Skin epidermis (tissue), 12 donors: ENCODE results near the gene TNFAIP8L3.

Experiments used
- H3K27ac ChIP-seq, 21 experiments: fragments of 200-600 bp; sonication (generic) in 11 of 21; one replicate each; pipeline ENCODE4 v1.5.0; 2020; ENCODE audit warnings: mild to moderate bottlenecking in 3 of 21, inconsistent platforms in 2 of 21, moderate library complexity in 2 of 21
- H3K4me3 ChIP-seq, 7 experiments: fragments of 200-600 bp; sonication (generic) in 2 of 7; one replicate each; pipeline ENCODE4 v1.5.0; 2020; ENCODE audit warnings: inconsistent platforms in 2 of 7, mild to moderate bottlenecking in 2 of 7, moderate library complexity in 1 of 7

The TNFAIP8L3 gene

DNA sequence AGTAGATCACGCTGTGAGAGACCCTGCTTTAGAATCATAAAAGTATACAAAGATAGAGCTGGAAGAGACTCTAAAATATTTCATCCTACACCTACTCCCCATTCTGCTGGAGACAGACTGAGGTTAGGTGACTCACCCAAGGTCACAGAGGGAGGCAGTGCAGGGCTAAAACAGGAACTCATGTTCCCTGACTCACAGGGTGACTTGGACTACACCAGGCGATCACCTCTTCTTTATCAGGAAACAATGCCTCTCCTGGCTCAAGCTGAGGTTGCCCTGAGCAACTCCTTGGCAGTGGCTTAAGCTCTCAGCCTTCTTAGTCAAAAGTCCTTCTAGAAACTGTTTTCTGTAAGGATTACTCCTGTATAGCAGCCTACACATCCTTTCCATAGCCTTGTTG, 26.4 kb upstream of the TNFAIP8L3 start:
- Histone ChIP-seq H3K27ac (no peak overlapping the region), H3K4me3 (no peak overlapping the region)

DNA sequence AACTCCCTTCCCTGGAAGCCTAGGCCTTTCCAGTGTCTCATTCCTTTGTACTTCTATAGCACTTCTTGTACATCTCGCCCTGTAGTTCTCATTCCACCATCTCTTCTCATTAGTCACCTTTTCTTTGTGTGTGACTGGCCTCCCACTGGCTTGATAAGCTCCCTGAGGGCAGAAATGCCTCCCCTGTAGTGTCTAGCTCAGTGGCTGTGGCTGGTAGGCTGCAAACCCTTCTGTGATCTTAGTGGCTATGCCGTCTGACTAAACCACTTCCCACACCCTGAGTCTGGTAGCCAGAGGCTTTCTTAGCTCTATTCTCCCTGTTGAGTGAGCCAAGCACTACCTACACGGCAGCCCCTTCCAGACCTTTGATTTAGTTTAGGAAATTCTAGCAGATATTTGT, 24.4 kb upstream of the TNFAIP8L3 start:
- no peak overlapping the region for H3K4me3 ChIP-seq
- H3K27ac ChIP-seq: peak overlapping the region in 1 of 21 experiments; percentile 9

DNA sequence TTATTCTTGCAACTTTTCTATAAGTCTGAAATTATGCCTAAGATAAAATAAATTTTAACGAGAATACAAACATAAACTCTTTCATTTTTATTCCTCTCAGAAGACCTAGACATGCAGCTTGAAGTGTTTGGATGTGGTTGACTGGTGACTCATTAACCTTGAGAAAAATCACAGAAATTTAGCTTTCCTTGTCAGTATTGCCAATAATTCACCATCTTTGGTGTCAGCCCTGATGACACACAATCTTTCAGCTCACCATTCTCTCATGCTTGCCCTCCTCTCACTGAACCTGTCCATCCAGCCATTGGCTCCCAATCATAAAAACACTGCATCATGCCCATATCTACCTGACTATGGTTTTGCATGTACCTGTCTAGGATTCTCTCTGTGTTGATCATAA, 22.6 kb upstream of the TNFAIP8L3 start:
- no peak overlapping the region for H3K4me3 ChIP-seq
- H3K27ac ChIP-seq: no peak overlapping the region

DNA sequence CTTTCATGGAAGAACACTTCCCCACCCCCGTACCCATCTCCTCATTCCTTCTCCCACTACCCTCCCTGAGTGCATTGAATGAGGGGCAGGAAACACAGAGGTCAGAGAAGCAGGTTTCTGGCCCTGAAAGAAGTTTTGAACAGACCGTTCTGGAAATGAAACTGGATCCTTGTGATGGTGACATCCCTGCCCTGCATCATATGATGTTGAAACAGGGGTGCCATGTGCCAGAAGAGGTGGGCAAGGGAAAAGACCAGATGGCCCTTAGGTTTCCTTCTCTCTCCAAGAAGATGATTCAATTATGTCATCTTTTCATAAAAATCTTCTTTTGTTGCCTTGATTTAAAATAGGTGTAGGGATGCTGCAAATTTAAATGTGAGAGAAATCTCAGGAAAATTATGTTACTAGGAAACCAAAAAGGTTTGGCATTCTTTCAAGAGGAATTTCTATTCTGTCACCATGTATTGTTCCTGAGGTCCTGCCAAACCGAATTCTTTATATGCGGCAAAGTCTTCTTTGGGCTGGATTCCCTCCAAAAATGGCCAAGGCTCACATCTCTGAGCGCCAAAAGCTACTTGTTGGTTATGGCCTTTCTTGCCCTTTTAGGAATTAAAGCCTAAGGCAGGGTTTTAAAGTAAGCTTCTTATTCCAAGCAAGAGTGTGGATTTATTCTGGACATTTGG, 19.9 kb upstream of the TNFAIP8L3 start:
- Histone ChIP-seq H3K27ac (no peak overlapping the region), H3K4me3 (no peak overlapping the region)

DNA sequence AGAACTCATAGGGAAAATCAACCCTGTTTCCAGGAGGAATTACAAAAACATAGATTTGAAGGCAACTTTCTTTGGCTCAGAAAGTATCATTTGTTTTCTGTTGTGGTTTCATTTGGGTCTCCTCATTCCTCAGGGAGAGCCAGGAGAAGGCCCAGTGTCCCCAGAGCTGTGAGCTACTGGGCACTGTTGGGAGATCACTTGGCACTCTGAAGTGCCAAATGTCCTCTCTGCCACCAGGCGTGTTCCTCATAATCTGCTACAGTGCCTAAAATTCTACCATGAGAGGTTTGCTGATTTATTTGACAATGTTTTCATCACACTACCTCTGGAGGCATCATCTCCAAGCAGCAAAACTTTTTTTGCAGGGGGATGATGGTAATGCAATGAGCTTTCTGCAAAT, 17.4 kb upstream of the TNFAIP8L3 start:
- Histone ChIP-seq H3K4me3 (no peak overlapping the region), H3K27ac (no peak overlapping the region)

DNA sequence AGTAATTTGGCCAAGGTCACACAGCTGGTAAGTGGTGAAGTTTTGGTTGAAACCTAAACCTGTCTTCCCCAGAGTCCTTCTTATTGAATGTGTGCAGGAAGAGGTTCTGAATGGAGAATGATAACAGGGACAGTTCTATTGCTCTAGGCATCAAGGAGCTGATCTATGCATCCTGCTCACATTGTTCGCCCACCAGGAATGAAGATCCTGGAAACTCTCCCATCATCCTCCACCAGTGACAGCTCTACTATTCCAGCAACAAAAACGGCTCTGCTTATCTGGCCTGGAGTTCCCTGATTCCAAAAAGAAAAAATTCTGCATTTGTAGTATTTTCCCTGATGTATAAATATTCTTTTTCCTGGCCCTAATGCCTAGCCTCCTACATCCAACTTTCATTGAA, 16.4 kb upstream of the TNFAIP8L3 start:
- Histone ChIP-seq H3K27ac (no peak overlapping the region), H3K4me3 (no peak overlapping the region)

DNA sequence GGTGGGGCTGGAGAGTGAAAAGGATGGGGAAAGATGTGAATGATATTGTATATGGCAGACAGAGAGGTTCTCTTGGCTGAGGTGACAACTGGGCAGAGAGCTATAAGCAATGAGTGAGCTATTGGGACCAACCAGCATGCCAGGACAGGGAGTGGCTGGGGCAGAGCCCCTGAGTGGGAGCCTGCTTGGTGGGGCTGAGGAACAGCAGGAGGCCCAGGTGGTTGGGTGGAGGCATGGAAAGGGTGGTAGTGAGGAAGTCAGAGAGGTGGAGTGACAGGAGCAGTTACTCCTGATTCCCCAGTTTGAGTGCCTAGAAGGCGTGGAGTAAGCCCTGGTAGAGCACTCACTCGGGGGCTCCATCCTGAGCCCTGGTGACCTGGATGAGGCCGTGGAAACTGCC, 15.5 kb upstream of the TNFAIP8L3 start:
- Histone ChIP-seq H3K27ac (peak overlapping the region in 2 of 21 experiments; percentile 39 to 54), H3K4me3 (no peak overlapping the region)

DNA sequence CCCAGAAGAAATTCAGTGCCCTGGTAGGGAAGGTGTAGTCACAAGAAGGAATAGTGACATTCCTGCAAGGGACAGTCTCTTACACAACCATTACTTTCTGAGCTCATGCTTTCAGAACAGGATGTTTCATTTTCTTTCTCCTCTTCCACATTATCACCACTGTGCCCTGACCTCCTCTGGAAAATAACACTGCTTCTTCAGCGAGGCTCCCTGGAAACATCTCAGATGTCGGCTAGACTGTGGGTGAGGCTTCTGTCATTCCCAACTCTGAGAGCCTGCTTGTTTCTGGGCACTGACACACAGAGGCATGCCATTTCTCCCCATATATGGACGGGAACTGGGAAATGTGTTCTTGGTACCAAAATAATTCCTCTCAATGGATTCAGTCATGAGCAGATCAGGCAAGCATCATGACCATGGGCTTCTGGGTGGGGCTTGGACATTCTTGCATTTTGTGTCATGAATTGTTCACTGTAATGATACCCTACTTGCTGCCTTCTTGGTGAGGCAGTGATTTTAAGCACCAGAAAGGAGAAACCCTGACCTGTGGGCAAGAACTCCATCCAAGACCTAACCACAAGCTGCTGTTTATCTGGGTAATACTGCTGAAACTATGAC, 14.3 kb upstream of the TNFAIP8L3 start:
- Histone ChIP-seq H3K27ac (peak overlapping the region in 4 of 21 experiments; percentile 29 to 54 (median 36)), H3K4me3 (no peak overlapping the region)

DNA sequence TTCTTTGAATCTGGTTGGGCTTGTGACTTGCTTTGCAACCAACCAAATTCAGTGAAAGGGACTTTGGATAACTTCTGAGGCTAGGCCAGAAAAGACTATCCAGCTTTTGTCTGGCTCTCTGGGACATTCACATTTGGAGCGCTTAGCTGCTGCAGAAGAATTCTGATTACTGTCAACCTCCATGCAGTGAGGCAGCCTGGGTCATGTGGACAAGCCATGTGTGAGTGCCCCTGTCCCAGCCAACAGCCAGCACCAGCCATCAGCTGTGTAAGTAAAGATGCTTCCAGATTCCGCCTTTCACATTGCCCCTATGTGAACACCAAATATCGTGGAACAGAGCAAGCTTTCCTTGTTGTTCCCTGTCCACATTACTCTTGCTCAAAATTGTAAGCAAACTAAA, 12.9 kb upstream of the TNFAIP8L3 start:
- no peak overlapping the region for H3K4me3 ChIP-seq
- H3K27ac ChIP-seq: no peak overlapping the region

DNA sequence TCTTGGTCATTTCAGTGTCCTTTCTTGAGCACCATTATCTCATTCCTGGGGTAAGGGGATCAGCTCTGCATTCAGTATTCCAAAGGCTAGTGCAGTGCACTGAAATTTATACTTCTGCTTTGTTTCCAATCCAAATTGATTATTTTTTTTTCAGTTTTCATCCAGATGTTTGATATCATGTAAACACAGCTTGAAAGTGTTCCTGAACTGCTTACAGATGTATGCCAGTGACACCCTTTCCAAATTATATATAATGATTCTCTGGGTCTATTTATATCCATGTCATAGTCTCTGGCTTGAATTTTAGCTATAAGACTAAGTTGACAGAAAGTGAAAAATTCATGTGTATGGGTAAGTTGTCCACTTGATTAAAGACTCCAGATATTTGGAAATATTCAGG, 11.8 kb upstream of the TNFAIP8L3 start:
- H3K27ac ChIP-seq: no peak overlapping the region
- H3K4me3 ChIP-seq: no peak overlapping the region

DNA sequence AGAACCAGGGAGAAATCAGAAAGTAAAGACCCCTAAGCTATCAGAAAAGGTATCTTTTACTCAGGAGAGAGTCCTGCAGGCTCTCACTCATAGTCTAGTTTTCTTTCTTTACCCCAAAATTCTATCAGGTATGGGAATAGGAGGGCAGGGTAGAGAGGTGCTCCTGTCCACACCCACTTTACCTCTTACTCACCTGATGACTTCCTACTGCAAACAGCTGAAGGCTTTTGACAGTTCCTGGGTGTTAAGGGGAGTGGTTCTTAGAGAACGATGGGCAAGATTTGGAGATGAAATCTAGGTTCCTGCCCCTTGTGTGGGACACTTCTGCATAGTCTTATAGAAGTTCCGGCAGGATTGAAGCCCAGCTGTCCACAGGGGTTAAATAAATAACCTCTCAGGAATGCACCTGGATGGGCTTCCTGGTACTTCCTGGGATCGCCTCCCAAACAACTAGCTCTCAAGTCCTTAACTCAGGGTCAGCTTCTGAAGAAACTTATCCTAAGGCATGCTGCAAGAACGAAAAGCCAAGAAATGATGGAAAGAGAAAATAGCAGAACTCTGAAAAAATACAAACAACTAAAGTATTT, 10.8 kb upstream of the TNFAIP8L3 start:
- Histone ChIP-seq H3K4me3 (no peak overlapping the region), H3K27ac (no peak overlapping the region)

DNA sequence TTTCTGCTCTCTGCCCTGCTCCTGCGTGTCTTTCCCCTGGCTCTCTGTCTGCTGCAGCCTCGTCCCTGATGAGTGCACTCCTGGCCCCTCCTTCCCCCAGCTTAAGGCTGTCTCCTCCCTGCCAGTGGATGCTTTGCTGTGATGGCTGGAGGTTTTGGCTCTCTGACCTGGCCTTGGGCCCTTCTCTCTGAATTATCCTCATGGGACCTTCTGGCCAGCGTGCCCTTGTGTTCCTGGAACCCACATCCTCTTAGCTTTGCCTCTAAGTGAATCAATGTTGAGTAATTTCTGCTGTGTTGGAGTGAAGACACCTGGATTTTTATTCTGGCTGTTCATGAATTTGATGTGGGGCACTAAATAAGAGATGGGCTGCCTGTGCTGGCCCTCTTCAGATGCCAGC, 9.8 kb upstream of the TNFAIP8L3 start:
- no peak overlapping the region for H3K27ac ChIP-seq
- no peak overlapping the region for H3K4me3 ChIP-seq

DNA sequence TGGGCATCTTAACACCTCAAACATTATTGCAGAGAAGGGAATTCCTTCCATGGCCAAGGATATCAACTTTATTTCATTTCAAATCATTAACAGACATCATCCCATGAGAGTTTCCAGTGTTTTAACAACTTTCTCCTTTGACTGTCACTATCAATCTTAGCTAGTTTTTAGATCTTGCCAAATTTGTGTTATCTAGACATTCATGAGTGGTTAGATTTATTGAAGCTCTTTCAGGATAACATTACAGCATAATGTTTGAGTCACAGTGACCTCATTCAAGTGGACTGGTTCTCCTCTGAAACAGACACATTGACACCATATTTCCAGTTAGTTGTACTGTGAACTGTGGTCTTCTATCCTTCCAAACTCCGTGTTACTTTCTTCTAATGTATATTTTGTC, 8.6 kb upstream of the TNFAIP8L3 start:
- H3K27ac ChIP-seq: no peak overlapping the region
- no peak overlapping the region for H3K4me3 ChIP-seq

DNA sequence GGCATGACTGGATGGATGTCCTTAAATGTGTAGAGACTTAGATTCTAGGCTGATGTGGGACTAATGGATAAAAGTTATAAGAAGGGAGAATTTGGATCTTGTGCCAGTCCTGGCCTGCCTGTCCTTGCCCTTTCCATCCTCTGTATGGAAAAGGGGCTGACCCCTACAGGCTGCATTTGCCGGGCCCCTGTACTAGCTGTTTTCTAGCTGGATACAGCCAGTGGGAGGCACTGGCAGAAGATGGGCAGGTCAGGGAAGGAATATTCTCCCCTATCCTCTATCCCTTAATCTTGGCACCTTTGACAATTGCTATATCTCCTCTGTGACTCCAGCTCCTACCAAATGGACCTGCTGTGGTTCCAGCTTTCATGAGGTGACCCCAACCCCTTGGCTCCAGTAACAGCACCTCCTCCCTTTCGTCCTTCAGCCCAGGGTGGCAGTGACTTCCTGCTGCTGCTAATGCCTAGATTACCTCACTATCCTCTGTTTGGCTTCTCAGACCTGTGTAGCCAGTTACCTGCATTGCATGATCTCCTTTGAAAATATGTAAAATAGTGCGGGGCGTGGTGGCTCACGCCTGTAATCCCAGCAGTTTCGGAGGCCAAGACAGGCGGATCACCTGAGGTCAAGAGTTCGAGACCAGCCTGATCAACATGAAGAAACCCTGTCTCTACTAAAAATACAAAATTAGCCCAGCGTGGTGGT, 6.2 kb upstream of the TNFAIP8L3 start:
- Histone ChIP-seq H3K4me3 (no peak overlapping the region), H3K27ac (peak overlapping the region in 1 of 21 experiments; percentile 5)

DNA sequence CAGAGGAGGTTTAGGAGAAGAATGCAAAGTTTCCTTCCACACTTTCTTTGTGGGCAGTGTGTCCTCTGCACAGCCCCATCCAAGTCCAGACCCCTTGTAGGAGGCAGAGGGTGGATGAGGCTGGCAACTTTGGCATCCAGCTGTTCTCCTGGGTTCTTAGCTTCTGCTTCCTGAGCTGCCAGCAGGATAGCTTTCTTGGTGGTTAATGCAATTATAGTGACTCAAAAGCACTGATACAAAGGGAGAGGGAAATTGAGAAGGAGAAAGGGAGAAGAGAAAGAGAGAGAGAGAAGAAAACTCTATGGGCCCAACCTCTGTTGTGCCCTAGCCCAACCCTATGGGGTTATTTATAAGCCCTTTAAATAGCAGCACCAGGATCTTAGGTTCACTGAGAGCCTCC, 4.5 kb upstream of the TNFAIP8L3 start:
- Histone ChIP-seq H3K27ac (no peak overlapping the region), H3K4me3 (no peak overlapping the region)

DNA sequence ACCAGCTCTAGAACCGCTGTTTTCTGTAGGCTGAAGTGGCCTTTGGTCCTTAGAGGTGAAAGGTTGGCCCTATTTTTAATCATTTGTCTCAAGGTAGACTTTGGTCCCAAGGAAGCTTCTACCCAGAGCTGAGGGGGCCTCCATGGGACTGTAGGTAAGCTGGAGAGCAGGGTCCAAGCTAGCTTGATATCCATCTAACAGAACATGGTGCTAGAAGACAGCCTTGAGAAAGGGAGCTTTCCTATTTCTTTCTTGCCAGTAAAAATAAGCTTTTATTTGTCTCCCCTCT, 3.6 kb upstream of the TNFAIP8L3 start:
- Histone ChIP-seq H3K27ac (peak overlapping the region in 5 of 21 experiments; percentile 1 to 46 (median 5)), H3K4me3 (no peak overlapping the region)

DNA sequence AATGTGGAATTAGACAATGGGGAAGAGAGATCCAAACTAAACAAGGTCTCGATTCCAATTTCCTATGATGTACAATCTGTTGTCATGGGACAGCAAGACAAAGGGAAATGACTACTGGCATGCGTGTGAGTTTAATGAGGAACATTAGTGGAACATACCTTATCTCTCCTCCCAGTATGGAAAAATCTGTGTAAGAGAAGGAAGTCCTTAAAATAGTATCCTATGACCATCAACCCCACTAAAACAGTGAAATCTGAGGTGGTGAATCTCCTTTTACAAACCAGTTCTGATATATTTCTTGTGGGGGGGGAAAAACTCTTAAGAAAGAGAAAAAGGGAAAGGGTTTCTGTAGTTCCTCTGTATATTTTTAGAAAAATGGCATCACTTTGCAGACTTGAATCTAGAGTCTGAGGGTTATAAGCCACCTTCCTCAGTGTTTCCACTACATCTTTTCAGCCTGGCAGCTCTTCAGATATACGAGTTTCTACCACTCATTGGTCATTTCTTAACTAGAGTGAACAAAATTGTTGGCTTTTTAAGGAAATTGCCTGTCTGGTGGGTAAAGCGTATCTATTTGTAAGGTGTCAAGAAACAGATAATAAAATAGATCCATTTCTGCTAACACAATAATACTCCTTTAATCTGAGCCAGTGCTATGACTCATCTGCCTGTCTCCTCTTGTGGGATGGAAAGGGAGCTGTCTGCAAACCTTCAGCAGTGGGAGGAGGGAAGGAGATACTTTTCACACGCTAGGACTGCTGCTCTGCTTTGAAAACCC, 3.0 kb upstream of the TNFAIP8L3 start:
- H3K4me3 ChIP-seq: no peak overlapping the region
- peak overlapping the region in 4 of 21 experiments; percentile 5 to 46 (median 10) for H3K27ac ChIP-seq

DNA sequence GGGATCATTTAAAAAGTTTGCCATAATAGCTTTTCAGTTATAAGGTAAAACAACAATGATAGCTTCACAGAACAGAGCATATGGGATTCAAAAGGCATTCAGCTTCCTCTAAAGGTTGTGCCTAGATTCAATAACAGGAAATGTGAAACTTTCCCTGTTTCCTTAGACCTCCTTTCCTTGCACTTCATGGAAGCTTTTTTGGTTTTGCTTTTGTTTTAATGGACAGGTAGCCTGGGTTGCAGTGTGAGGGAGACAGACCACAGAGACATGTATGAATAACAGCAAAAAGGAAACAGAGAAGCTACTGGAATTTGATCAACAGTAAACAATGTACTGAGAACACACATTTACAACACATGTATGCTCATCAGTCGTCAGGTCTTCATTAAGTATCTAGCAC, 2.3 kb upstream of the TNFAIP8L3 start:
- Histone ChIP-seq H3K27ac (peak overlapping the region in 3 of 21 experiments; percentile 12 to 17 (median 15)), H3K4me3 (no peak overlapping the region)

DNA sequence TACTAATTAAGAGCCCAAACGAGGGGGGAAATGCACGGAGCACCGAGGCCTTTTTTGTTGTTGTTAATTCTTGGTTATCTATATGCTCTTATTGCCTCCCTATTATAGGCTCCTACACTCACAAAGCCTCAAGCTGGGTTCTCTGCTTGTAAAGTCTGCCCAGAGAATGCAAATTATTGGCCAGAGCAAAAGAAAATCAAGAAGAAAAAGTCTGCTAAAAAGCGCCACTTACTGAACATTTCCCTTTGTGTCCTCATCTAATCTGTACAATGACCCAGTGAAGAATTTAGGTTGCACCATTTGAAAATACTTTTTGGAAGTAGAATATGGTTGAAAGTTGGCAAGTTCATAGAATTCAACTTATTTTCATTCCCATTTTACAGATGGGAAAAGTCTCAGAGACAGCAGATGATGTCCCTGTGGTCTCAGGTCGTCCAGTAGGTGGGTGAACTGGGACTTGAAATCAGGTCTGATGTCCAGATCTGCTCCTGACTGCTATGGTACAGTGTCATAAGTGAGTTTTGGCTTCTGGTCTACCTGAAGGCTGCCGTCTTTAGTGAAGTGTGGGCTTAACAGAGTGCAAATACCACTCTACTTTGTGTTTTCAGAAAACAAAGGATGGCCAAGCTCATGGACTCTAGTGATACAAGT, 1.1 kb upstream of the TNFAIP8L3 start:
- peak overlapping the region in 4 of 21 experiments; percentile 52 to 76 (median 69) for H3K27ac ChIP-seq
- H3K4me3 ChIP-seq: peak overlapping the region in 4 of 7 experiments; percentile 44 to 53 (median 52)
